ENCODE data around the gene ADAP1. TPM values are rescaled to one million over a fixed set of nuclear protein-coding genes. Genes with fewer than 3 reads are reported as not detected.

Gene ADAP1
- total RNA-seq, 1 experiment from 2014 or later, result 16.4 TPM

- ChIA-PET CTCF (no interaction called here), POLR2A (ENCODE audit: low non-redundant PET) (interaction anchor here (0.6 kb wide), 1 partner anchor 80 kb away, joined by 9 read pairs; no protein-coding TSS in a partner anchor)
- no peaks in the 10 kb centered on the region for H3K4me1 ChIP-seq (ENCODE audit: insufficient read depth, low read length, poor library complexity, severe bottlenecking)
- no peak overlapping the region for H3K27ac ChIP-seq (ENCODE audit: low read depth, low read length, poor library complexity, severe bottlenecking)
- DNase-seq (ENCODE audit: low spot score), result no peak
- no peak for TF ChIP-seq EZH2 (IDR thresholded peaks at IDR 0.05; ENCODE audit: borderline replicate concordance, low read depth, low read length, poor library complexity, severe bottlenecking)
- TF ChIP-seq, protein P1, sequence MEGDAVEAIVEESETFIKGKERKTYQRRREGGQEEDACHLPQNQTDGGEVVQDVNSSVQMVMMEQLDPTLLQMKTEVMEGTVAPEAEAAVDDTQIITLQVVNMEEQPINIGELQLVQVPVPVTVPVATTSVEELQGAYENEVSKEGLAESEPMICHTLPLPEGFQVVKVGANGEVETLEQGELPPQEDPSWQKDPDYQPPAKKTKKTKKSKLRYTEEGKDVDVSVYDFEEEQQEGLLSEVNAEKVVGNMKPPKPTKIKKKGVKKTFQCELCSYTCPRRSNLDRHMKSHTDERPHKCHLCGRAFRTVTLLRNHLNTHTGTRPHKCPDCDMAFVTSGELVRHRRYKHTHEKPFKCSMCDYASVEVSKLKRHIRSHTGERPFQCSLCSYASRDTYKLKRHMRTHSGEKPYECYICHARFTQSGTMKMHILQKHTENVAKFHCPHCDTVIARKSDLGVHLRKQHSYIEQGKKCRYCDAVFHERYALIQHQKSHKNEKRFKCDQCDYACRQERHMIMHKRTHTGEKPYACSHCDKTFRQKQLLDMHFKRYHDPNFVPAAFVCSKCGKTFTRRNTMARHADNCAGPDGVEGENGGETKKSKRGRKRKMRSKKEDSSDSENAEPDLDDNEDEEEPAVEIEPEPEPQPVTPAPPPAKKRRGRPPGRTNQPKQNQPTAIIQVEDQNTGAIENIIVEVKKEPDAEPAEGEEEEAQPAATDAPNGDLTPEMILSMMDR (conservative IDR thresholded peaks at IDR 0.05; ENCODE audit: low read depth, low read length), result no peak
- no peak overlapping the region for H3K4me3 ChIP-seq (ENCODE audit: low read depth, low read length, poor library complexity, severe bottlenecking)
- H3K9me3 ChIP-seq (ENCODE audit: low read depth, low read length, poor library complexity, severe bottlenecking), result no peaks in the 10 kb centered on the region
- intact Hi-C loops (cut with micrococcal nuclease; ENCODE audit: unreplicated experiment), result no loop called here
- H3K36me3 ChIP-seq (ENCODE audit: insufficient read depth, low read length, poor library complexity, severe bottlenecking), result peaks cover 14% of the 10 kb centered on the region
- BruUV-seq (replicated peaks), result no TSS peak
- H3K27me3 ChIP-seq (replicated peaks; ENCODE audit: insufficient read depth, low read depth, low read length, poor library complexity), result no peaks in the 10 kb centered on the region
These were observed 68.4 kb downstream of the ADAP1 start for GRCh38 chr7:885893-886625.

- CTCF ChIA-PET, result no interaction called here
- POLR2A ChIA-PET (ENCODE audit: low non-redundant PET), result no interaction called here
- no peak overlapping the region for H3K27ac ChIP-seq (ENCODE audit: low read depth, low read length, poor library complexity, severe bottlenecking)
- BruUV-seq (replicated peaks), result no TSS peak
- no peak for TF ChIP-seq EZH2 (IDR thresholded peaks at IDR 0.05; ENCODE audit: borderline replicate concordance, low read depth, low read length, poor library complexity, severe bottlenecking)
- TF ChIP-seq, protein P1 (conservative IDR thresholded peaks at IDR 0.05; ENCODE audit: low read depth, low read length), result no peak
- no peaks in the 10 kb centered on the region for H3K27me3 ChIP-seq (replicated peaks; ENCODE audit: insufficient read depth, low read depth, low read length, poor library complexity)
- no peak overlapping the region for H3K4me3 ChIP-seq (ENCODE audit: low read depth, low read length, poor library complexity, severe bottlenecking)
- DNase-seq (ENCODE audit: low spot score), result no peak
- H3K36me3 ChIP-seq (ENCODE audit: insufficient read depth, low read length, poor library complexity, severe bottlenecking), result peaks cover 12% of the 10 kb centered on the region
- no peaks in the 10 kb centered on the region for H3K4me1 ChIP-seq (ENCODE audit: insufficient read depth, low read length, poor library complexity, severe bottlenecking)
- H3K9me3 ChIP-seq (ENCODE audit: low read depth, low read length, poor library complexity, severe bottlenecking), result no peaks in the 10 kb centered on the region
- intact Hi-C loops (cut with micrococcal nuclease; ENCODE audit: unreplicated experiment), result no loop called here
These were observed 69.1 kb downstream of the ADAP1 start for GRCh38 chr7:885261-885892.

GRCh38 chr7:884191-885003, 70.1 kb downstream of the ADAP1 start:
- BruUV-seq (replicated peaks), result no TSS peak
- ChIA-PET CTCF (no interaction called here), POLR2A (ENCODE audit: low non-redundant PET) (no interaction called here)
- Histone ChIP-seq H3K36me3 (ENCODE audit: insufficient read depth, low read length, poor library complexity, severe bottlenecking) (peaks cover 12% of the 10 kb centered on the region), H3K27ac (ENCODE audit: low read depth, low read length, poor library complexity, severe bottlenecking) (no peak overlapping the region), H3K4me3 (ENCODE audit: low read depth, low read length, poor library complexity, severe bottlenecking) (no peak overlapping the region), H3K9me3 (ENCODE audit: low read depth, low read length, poor library complexity, severe bottlenecking) (no peaks in the 10 kb centered on the region), H3K4me1 (ENCODE audit: insufficient read depth, low read length, poor library complexity, severe bottlenecking) (no peaks in the 10 kb centered on the region), H3K27me3 (replicated peaks; ENCODE audit: insufficient read depth, low read depth, low read length, poor library complexity) (no peaks in the 10 kb centered on the region)
- TF ChIP-seq, protein P1 (conservative IDR thresholded peaks at IDR 0.05; ENCODE audit: low read depth, low read length), result no peak
- no peak for TF ChIP-seq EZH2 (IDR thresholded peaks at IDR 0.05; ENCODE audit: borderline replicate concordance, low read depth, low read length, poor library complexity, severe bottlenecking)
- intact Hi-C loops (cut with micrococcal nuclease; ENCODE audit: unreplicated experiment), result no loop called here
- DNase-seq (ENCODE audit: low spot score), result no peak

Data from A673 (cell line).